NCI-H526 (cell line): ENCODE results near the gene MPPED2.

Source experiments
- DNase-seq, 2 experiments: peaks; one replicate each; lab custom pipeline; 2025; lab: John Stamatoyannopoulos, UW

Gene MPPED2

GRCh38 chr11:30533445-30533947, 52.7 kb downstream of the MPPED2 start:
- no peak for DNase-seq

GRCh38 chr11:30527566-30527965, 58.6 kb downstream of the MPPED2 start:
- no peak for DNase-seq

- DNase-seq = no peak
These were observed 59.6 kb downstream of the MPPED2 start for GRCh38 chr11:30526558-30526957.

- no peak for DNase-seq
These were observed 63.5 kb downstream of the MPPED2 start for GRCh38 chr11:30522536-30523243.

- no peak for DNase-seq
These were observed 64.7 kb downstream of the MPPED2 start for GRCh38 chr11:30521297-30522071.

- no peak for DNase-seq
These were observed 73.1 kb downstream of the MPPED2 start for GRCh38 chr11:30513087-30513486.

- DNase-seq = no peak
These were observed 74.7 kb downstream of the MPPED2 start for GRCh38 chr11:30511408-30511807.

- no peak for DNase-seq
These were observed 75.4 kb downstream of the MPPED2 start for GRCh38 chr11:30510750-30511149.

- DNase-seq = no peak
These were observed 76.8 kb downstream of the MPPED2 start for GRCh38 chr11:30509364-30509763.

GRCh38 chr11:30508594-30508993, 77.6 kb downstream of the MPPED2 start:
- DNase-seq = no peak

- no peak for DNase-seq
These were observed 80.5 kb downstream of the MPPED2 start for GRCh38 chr11:30505603-30506002.

- peak in 1 of 2 experiments; percentile 37 for DNase-seq
These were observed 81.7 kb downstream of the MPPED2 start for GRCh38 chr11:30504468-30504867.

GRCh38 chr11:30503156-30503555, 83.0 kb downstream of the MPPED2 start:
- DNase-seq = no peak

- no peak for DNase-seq
These were observed 83.8 kb downstream of the MPPED2 start for GRCh38 chr11:30502305-30502704.

- no peak for DNase-seq
These were observed 84.4 kb downstream of the MPPED2 start for GRCh38 chr11:30501744-30502143.

- DNase-seq = no peak
These were observed 86.2 kb downstream of the MPPED2 start for GRCh38 chr11:30499940-30500339.

GRCh38 chr11:30497600-30497999, 88.6 kb downstream of the MPPED2 start:
- DNase-seq = no peak

GRCh38 chr11:30496935-30497334, 89.2 kb downstream of the MPPED2 start:
- no peak for DNase-seq

GRCh38 chr11:30495437-30495836, 90.7 kb downstream of the MPPED2 start:
- DNase-seq = no peak

- DNase-seq = no peak
These were observed 96.6 kb downstream of the MPPED2 start for GRCh38 chr11:30489511-30489910.

GRCh38 chr11:30489076-30489475, 97.1 kb downstream of the MPPED2 start:
- no peak for DNase-seq

- peak; percentile 96 for DNase-seq
These were observed 97.7 kb downstream of the MPPED2 start for GRCh38 chr11:30488304-30488998.
